ENCODE results near the gene PLD3. TPM values are rescaled to one million over a fixed set of nuclear protein-coding genes. Genes with fewer than 3 reads are reported as not detected.

PLD3 gene
- total RNA-seq, 4 donors from 2014 or later = 237 to 302 (median 266) TPM

GRCh38 chr19:40314656-40315055 lies 33.8 kb upstream of the PLD3 start:
- no peaks in the 10 kb centered on the region for H3K4me1 ChIP-seq
- H3K9me3 ChIP-seq = no peaks in the 10 kb centered on the region
- no peak for ATAC-seq
- H3K27me3 ChIP-seq = no peaks in the 10 kb centered on the region
- peaks cover 0 to 26% of the 10 kb centered on the region in 2 donors for H3K36me3 ChIP-seq
- WGBS, 2 donors (ENCODE audit: low coverage in 1 of 2) = 67 to 82% methylated on average over 1 to 2 of the region's 2 CpGs
- H3K27ac ChIP-seq = no peak overlapping the region
- TF ChIP-seq POLR2AphosphoS5 (IDR thresholded peaks at IDR 0.05) = no peak
- TF ChIP-seq EP300 (IDR thresholded peaks at IDR 0.05) = no peak
- TF ChIP-seq POLR2A (IDR thresholded peaks at IDR 0.05) = no peak
- TF ChIP-seq, protein P1, sequence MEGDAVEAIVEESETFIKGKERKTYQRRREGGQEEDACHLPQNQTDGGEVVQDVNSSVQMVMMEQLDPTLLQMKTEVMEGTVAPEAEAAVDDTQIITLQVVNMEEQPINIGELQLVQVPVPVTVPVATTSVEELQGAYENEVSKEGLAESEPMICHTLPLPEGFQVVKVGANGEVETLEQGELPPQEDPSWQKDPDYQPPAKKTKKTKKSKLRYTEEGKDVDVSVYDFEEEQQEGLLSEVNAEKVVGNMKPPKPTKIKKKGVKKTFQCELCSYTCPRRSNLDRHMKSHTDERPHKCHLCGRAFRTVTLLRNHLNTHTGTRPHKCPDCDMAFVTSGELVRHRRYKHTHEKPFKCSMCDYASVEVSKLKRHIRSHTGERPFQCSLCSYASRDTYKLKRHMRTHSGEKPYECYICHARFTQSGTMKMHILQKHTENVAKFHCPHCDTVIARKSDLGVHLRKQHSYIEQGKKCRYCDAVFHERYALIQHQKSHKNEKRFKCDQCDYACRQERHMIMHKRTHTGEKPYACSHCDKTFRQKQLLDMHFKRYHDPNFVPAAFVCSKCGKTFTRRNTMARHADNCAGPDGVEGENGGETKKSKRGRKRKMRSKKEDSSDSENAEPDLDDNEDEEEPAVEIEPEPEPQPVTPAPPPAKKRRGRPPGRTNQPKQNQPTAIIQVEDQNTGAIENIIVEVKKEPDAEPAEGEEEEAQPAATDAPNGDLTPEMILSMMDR (IDR thresholded peaks at IDR 0.05) = no peak
- H3K4me3 ChIP-seq = no peak overlapping the region

DNA sequence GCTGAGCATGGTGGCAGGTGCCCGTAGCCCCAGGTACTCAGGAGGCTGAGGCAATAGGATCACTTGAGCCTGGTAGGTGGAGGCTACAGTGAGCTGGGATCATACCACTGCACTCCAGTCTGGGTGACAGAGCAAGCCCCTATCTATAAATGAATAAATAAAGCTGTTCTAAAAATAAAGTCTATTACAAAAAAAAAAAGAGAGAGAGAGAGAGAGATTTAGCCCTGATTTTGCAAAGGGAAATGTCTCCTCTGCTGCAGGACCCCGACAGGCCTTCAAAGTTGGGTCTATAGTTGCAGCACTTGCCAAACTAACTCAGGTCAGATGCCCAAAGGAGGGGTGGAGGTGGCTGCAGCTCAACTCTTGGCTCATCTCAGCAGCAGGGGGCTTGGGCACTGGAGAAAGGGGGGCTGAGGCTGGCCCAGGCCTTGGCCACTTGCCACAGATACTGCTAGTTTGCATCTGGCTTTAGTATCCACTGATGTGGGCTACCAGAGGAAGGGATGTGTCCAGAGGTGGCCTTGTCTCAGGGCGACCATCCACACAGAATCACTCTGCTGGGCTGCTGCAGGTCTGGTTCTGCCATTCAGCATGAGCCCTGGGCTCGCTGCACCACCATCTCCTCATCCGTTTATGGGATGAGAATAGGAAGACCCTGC lies 32.6 kb upstream of the PLD3 start:
- TF ChIP-seq POLR2AphosphoS5 (IDR thresholded peaks at IDR 0.05) (no peak), EP300 (IDR thresholded peaks at IDR 0.05) (no peak), POLR2A (IDR thresholded peaks at IDR 0.05) (no peak)
- TF ChIP-seq, protein P1 (IDR thresholded peaks at IDR 0.05) = no peak
- no peak for ATAC-seq
- Histone ChIP-seq H3K27ac (no peak overlapping the region), H3K4me3 (no peak overlapping the region), H3K9me3 (no peaks in the 10 kb centered on the region), H3K36me3 (peaks cover 0 to 39% of the 10 kb centered on the region in 2 donors), H3K4me1 (no peaks in the 10 kb centered on the region), H3K27me3 (no peaks in the 10 kb centered on the region)
- 44 to 60% methylated on average over 2 of the region's 5 CpGs for WGBS, 2 donors (ENCODE audit: low coverage in 1 of 2)

DNA sequence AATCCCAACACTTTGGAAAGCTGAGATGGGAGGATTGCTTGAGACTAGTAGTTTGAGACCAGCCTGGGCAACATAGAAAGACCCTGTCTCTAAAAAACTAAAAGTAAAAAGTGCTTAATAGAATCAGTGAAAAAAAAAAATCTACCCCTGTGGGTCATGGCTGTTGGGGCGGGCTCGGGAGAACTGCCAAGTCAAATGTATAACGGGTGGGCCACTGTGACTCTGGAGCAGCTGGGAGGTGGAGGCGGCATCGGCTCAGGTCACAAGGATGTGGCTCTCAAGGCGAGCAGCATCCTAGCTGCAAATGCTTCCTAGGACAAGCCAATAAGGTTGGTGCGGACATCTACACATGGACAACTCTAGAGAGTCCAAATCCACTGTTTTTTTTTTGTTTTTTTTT lies 31.2 kb upstream of the PLD3 start:
- H3K36me3 ChIP-seq = peaks cover 0 to 53% of the 10 kb centered on the region in 2 donors
- WGBS, 2 donors (ENCODE audit: low coverage in 1 of 2) = 77 to 79% methylated on average over 7 of the region's 7 CpGs
- no peak overlapping the region for H3K4me3 ChIP-seq
- no peaks in the 10 kb centered on the region for H3K9me3 ChIP-seq
- H3K4me1 ChIP-seq = no peaks in the 10 kb centered on the region
- no peak overlapping the region for H3K27ac ChIP-seq
- ATAC-seq = no peak
- TF ChIP-seq, protein P1 (IDR thresholded peaks at IDR 0.05) = no peak
- no peak for TF ChIP-seq POLR2A (IDR thresholded peaks at IDR 0.05)
- no peak for TF ChIP-seq EP300 (IDR thresholded peaks at IDR 0.05)
- no peak for TF ChIP-seq POLR2AphosphoS5 (IDR thresholded peaks at IDR 0.05)
- H3K27me3 ChIP-seq = no peaks in the 10 kb centered on the region

DNA sequence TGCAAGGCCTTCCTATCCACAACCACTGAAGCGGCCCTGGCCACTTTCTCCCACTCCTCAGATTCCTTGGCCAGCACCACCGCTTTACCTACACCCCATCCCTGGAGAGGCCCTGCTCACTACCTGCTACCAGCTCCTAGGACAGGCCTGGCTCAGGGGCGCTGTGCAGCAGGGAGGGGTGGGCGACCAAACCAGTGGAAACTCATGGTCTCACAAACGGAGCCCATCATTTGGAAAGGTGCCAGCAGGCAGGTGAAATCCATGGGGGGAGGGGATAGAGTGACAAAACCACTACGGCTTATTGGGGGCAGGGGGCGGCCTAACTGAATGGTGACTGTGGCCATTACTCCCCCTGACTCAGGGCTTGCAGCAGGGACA lies 27.9 kb upstream of the PLD3 start:
- H3K36me3 ChIP-seq = peaks cover 0 to 85% of the 10 kb centered on the region in 2 donors
- no peak for TF ChIP-seq EP300 (IDR thresholded peaks at IDR 0.05)
- no peak for TF ChIP-seq POLR2A (IDR thresholded peaks at IDR 0.05)
- no peak for TF ChIP-seq POLR2AphosphoS5 (IDR thresholded peaks at IDR 0.05)
- TF ChIP-seq, protein P1 (IDR thresholded peaks at IDR 0.05) = no peak

GRCh38 chr19:40321076-40321475 lies 27.4 kb upstream of the PLD3 start:
- H3K4me1 ChIP-seq = no peaks in the 10 kb centered on the region
- TF ChIP-seq, protein P1 (IDR thresholded peaks at IDR 0.05) = no peak
- no peak for TF ChIP-seq EP300 (IDR thresholded peaks at IDR 0.05)
- no peak for TF ChIP-seq POLR2A (IDR thresholded peaks at IDR 0.05)
- TF ChIP-seq POLR2AphosphoS5 (IDR thresholded peaks at IDR 0.05) = no peak
- no peak for ATAC-seq
- H3K27ac ChIP-seq = no peak overlapping the region
- no peak overlapping the region for H3K4me3 ChIP-seq
- no peaks in the 10 kb centered on the region for H3K9me3 ChIP-seq
- peaks cover 0 to 90% of the 10 kb centered on the region in 2 donors for H3K36me3 ChIP-seq
- 91% methylated on average over 4 to 13 of the region's 18 CpGs for WGBS, 2 donors (ENCODE audit: low coverage in 1 of 2)
- H3K27me3 ChIP-seq = no peaks in the 10 kb centered on the region

More for the DNA sequence above, 27.9 kb upstream of the PLD3 start:
- H3K27me3 ChIP-seq = no peaks in the 10 kb centered on the region
- H3K4me1 ChIP-seq = no peaks in the 10 kb centered on the region
- 90 to 93% methylated on average over 2 of the region's 7 CpGs for WGBS, 2 donors (ENCODE audit: low coverage in 1 of 2)
- no peak for ATAC-seq
- no peaks in the 10 kb centered on the region for H3K9me3 ChIP-seq
- no peak overlapping the region for H3K4me3 ChIP-seq
- no peak overlapping the region for H3K27ac ChIP-seq
